PC-3 (cell line): ENCODE data around the gene MYLK.

ENCODE experiments used
- CTCF ChIP-seq: fragments of 300-600 bp; sonication (generic); conservative IDR thresholded peaks from 2 replicates; pipeline ENCODE4 v1.5.1; 2017; ENCODE audit warnings: antibody characterized with exemption, low read depth, mild to moderate bottlenecking, low read length
- EZH2 ChIP-seq: fragments of 300-600 bp; sonication (generic); IDR thresholded peaks from one replicate; pipeline ENCODE4 v1.6.1; 2017; ENCODE audit warnings: antibody characterized with exemption, mild to moderate bottlenecking, low read length; ENCODE audit not compliant: unreplicated experiment
- EZH2phosphoT487 ChIP-seq: fragments of 300-600 bp; sonication (generic); IDR thresholded peaks from 2 replicates; pipeline ENCODE4 v1.6.1; 2018; ENCODE audit warnings: mild to moderate bottlenecking, antibody characterized with exemption, low read length, borderline replicate concordance

GRCh38 chr3:123737168-123737567 lies 147.0 kb downstream of the MYLK start:
- TF ChIP-seq EZH2 (no peak), CTCF (no peak), EZH2phosphoT487 (no peak)
